Cardiac septum (tissue), 1 donor: ENCODE results near the gene POLR2A. TPM values are rescaled to one million over a fixed set of nuclear protein-coding genes. Genes with fewer than 3 reads are reported as not detected.

Source experiments
- DNase-seq: peaks from one replicate; pipeline ENCODE4 v3.0.0-alpha.2; 2020; ENCODE audit warnings: low spot score
- intact Hi-C: fragments of 100-400 bp; cut with DNase I; formaldehyde crosslinking; loops from one replicate; pipeline ENCODE4 v1.14.0; 2022
- total RNA-seq: library from RNA; stranded (reverse); fragmentation: NEBNext Ultra II Directional; extraction: Animal tissue kit (Norgen Biotek cat#: 25700); gene quantifications from one replicate; pipeline ENCODE4 v1.2.1, GENCODE V29; 2021
- donor health status: DM: no; HTN: no; CAD: no.

Gene POLR2A
- total RNA-seq, 1 donor from 2014 or later = 56.4 TPM

- intact Hi-C loops = no loop called here
- DNase-seq = no peak
These were observed 54.9 kb downstream of the POLR2A start for GRCh38 chr17:7538891-7539545.

DNA sequence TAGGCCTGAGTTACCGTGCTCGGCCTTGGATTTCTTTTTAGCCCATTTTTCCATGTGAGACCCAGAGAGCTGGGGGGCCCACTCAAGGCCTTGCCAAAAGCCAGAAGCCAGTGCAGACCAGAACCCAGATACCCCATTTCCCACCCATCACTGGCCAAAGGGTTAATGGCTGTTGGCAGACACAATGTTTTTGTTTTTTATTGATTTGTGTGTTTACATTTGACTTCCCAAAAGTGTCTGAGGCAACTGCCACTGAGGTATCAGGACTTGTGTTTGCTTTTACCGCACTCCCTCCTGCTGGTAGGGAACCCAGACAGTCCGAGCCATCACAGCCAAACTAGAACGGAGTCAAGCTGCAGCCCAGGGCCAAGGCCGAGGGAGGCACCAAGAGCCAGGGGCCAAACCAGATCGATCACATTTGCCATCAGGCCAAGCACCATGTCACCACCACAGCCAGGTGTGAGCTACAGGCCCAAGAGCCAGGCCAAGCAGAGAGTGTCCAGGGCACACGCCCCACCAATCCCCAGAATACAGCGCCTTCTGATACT is 57.0 kb downstream of the POLR2A start:
- intact Hi-C loops = no loop called here
- DNase-seq = no peak

DNA sequence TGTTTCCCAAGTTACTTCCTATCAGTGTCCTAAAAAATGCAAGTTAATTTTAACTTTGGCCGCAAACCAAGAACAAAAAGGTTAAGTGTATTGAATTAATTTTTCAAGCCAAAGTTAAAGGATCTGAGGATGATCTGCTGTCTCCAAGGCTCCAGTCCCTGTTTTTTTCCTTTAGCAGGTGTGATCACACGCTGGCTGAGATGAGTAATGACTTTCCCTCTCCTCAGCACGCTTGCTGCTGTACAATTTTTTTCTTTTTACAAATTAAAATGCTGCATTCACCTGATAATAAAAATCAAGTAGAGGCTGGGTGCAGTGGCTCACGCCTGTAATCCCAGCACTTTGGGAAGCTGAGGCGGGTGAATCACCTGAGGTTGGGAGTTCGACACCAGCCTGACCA is 60.7 kb downstream of the POLR2A start:
- intact Hi-C loops = no loop called here
- DNase-seq = no peak

- peak; percentile 84 for DNase-seq
- intact Hi-C loops = no loop called here
These were observed 64.6 kb downstream of the POLR2A start, which contains the start of gene TNFSF12 for GRCh38 chr17:7548585-7549400. Gene TNFSF12 (plus strand): TSS chr17:7549058. CDS start chr17:7549154, 96 bp downstream.

Other genes starting within 250 kb of the POLR2A start
- gene DVL2, start 249.8 kb upstream of the POLR2A start, total RNA-seq = 22.5 TPM
- gene PHF23, start 244.9 kb upstream of the POLR2A start, total RNA-seq = 20.5 TPM
- gene GABARAP, start 241.9 kb upstream of the POLR2A start, total RNA-seq = 449 TPM
- 111 TPM for gene CTDNEP1, start 232.6 kb upstream of the POLR2A start, total RNA-seq
- gene ELP5, start 232.2 kb upstream of the POLR2A start, total RNA-seq = 57.5 TPM
- gene CLDN7, start 221.9 kb upstream of the POLR2A start, total RNA-seq = 0.75 TPM
- gene SLC2A4, start 202.6 kb upstream of the POLR2A start, total RNA-seq = 73.5 TPM
- 1.2 TPM for gene YBX2, start 189.7 kb upstream of the POLR2A start, total RNA-seq
- 263 TPM for gene EIF5A, start 176.7 kb upstream of the POLR2A start, total RNA-seq
- gene GPS2, start 169.0 kb upstream of the POLR2A start, total RNA-seq = 49.0 TPM
- 29.9 TPM for gene NEURL4, start 155.0 kb upstream of the POLR2A start, total RNA-seq
- 16.4 TPM for gene ACAP1, start 147.8 kb upstream of the POLR2A start, total RNA-seq
- gene KCTD11, start 132.2 kb upstream of the POLR2A start, total RNA-seq = 9.6 TPM
- gene TMEM95, start 129.2 kb upstream of the POLR2A start, total RNA-seq = not detected
- gene TNK1, start 103.3 kb upstream of the POLR2A start, total RNA-seq = 2.0 TPM
- 16.8 TPM for gene PLSCR3, start 89.8 kb upstream of the POLR2A start, total RNA-seq
- 67.7 TPM for gene TMEM256, start 80.3 kb upstream of the POLR2A start, total RNA-seq
- 11.0 TPM for gene NLGN2, start 76.5 kb upstream of the POLR2A start, total RNA-seq
- gene SPEM1, start 64.0 kb upstream of the POLR2A start, total RNA-seq = not detected
- not detected for gene SPEM2, start 58.8 kb upstream of the POLR2A start, total RNA-seq
- gene SPEM3, start 55.5 kb upstream of the POLR2A start, total RNA-seq = not detected
- 2.6 TPM for gene TMEM102, start 48.9 kb upstream of the POLR2A start, total RNA-seq
- 3.9 TPM for gene FGF11, start 44.9 kb upstream of the POLR2A start, total RNA-seq
- gene CHRNB1, start 39.3 kb upstream of the POLR2A start, total RNA-seq = 9.9 TPM
- 69.4 TPM for gene ZBTB4, start 4.7 kb upstream of the POLR2A start, total RNA-seq
- gene SLC35G6, start 2.9 kb upstream of the POLR2A start, total RNA-seq = not detected
- 33.9 TPM for gene TNFSF12, start 64.7 kb downstream of the POLR2A start, total RNA-seq
- 4.9 TPM for gene TNFSF13, start 74.4 kb downstream of the POLR2A start, total RNA-seq
- gene SENP3, start 77.6 kb downstream of the POLR2A start, total RNA-seq = 33.8 TPM
- 11.4 TPM for gene CD68, start 95.3 kb downstream of the POLR2A start, total RNA-seq
- gene MPDU1, start 99.5 kb downstream of the POLR2A start, total RNA-seq = 22.4 TPM
- gene SOX15, start 105.7 kb downstream of the POLR2A start, total RNA-seq = 1.1 TPM
- gene FXR2, start 130.5 kb downstream of the POLR2A start, total RNA-seq = 83.5 TPM
- gene SAT2, start 143.5 kb downstream of the POLR2A start, total RNA-seq = 60.3 TPM
- 0.62 TPM for gene SHBG, start 145.8 kb downstream of the POLR2A start, total RNA-seq
- gene ATP1B2, start 166.6 kb downstream of the POLR2A start, total RNA-seq = 2.7 TPM
- 17.5 TPM for gene TP53, start 203.1 kb downstream of the POLR2A start, total RNA-seq
- gene WRAP53, start 204.1 kb downstream of the POLR2A start, total RNA-seq = 3.2 TPM
- gene EFNB3, start 220.8 kb downstream of the POLR2A start, total RNA-seq = 0.78 TPM
- 0.16 TPM for gene DNAH2, start 233.4 kb downstream of the POLR2A start, total RNA-seq